Panc1 (cell line): ENCODE measurements around the gene AIG1. TPM values are rescaled to one million over a fixed set of nuclear protein-coding genes. Genes with fewer than 3 reads are reported as not detected.

ENCODE experiments used
- ATAC-seq: fragments of 200-7000 bp; cut with Tn5 transposase; 2 replicates; pipeline ENCODE4 v1.9.1; 2020; ENCODE audit warnings: mild to moderate bottlenecking, moderate library complexity
- BruUV-seq: library from RNA; stranded (reverse); fragments of 400-500 nt; replicated peaks from 2 replicates; lab custom pipeline; 2021; lab: Mats Ljungman, UMichigan
- CTCF ChIA-PET: fragments of 300-600 bp; sonication (Branson Sonifier 250); formaldehyde crosslinking; loops from one replicate; lab custom pipeline; 2022; ENCODE audit warnings: antibody characterized with exemption; lab: Charles Lee
- POLR2A ChIA-PET: fragments of 300-600 bp; sonication (Branson Sonifier 250); formaldehyde crosslinking; loops from one replicate; lab custom pipeline; 2022; ENCODE audit warnings: antibody characterized with exemption; lab: Charles Lee
- DNase-seq: peaks from one replicate; pipeline ENCODE4 v3.0.0-alpha.2; 2010; ENCODE audit warnings: low read depth, low spot score
- H3K27ac ChIP-seq: 2 replicates; pipeline ENCODE4 v1.5.1; 2011; ENCODE audit warnings: mild to moderate bottlenecking, low read length, inconsistent platforms
- H3K27me3 ChIP-seq: fragments of 200-500 bp; sonication (Bioruptor generic); 2 replicates; pipeline ENCODE4 v1.6.0; 2014; ENCODE audit warnings: low read length, inconsistent platforms; ENCODE audit not compliant: control insufficient read depth, insufficient read depth
- H3K36me3 ChIP-seq: fragments of 200-500 bp; sonication (Bioruptor generic); 2 replicates; pipeline ENCODE4 v1.5.1; 2014; ENCODE audit warnings: inconsistent platforms, mild to moderate bottlenecking, low read length, moderate library complexity; ENCODE audit not compliant: control insufficient read depth, insufficient read depth
- H3K4me1 ChIP-seq: 2 replicates; pipeline ENCODE4 v1.5.1; 2011; ENCODE audit warnings: inconsistent platforms, mild to moderate bottlenecking, low read length, moderate library complexity; ENCODE audit not compliant: control insufficient read depth, insufficient read depth
- H3K4me3 ChIP-seq, 2 experiments: 2 replicates each; pipeline ENCODE4 v1.5.1; 2011 to 2012; ENCODE audit warnings: low read depth in 2 of 2, low read length in 2 of 2, mild to moderate bottlenecking in 2 of 2, inconsistent platforms in 1 of 2, moderate library complexity in 1 of 2
- H3K9me3 ChIP-seq: fragments of 200-500 bp; sonication (Bioruptor generic); 2 replicates; pipeline ENCODE4 v1.5.1; 2014; ENCODE audit warnings: low read depth, mild to moderate bottlenecking, inconsistent platforms, low read length, moderate library complexity; ENCODE audit not compliant: control insufficient read depth, insufficient read depth
- POLR2AphosphoS5 ChIP-seq: IDR thresholded peaks from 2 replicates; pipeline ENCODE4 v1.6.1; 2012; ENCODE audit warnings: mild to moderate bottlenecking, low read depth, low read length, moderate library complexity
- REST ChIP-seq, 2 experiments: IDR thresholded peaks; 2 replicates each; pipeline ENCODE4 v1.6.1; 2011 to 2012; ENCODE audit warnings: low read depth in 2 of 2, control low read depth in 1 of 2, low read length in 1 of 2, mild to moderate bottlenecking in 1 of 2, moderate library complexity in 1 of 2; ENCODE audit not compliant: insufficient read depth in 1 of 2
- SIN3A ChIP-seq: IDR thresholded peaks from 2 replicates; pipeline ENCODE4 v1.6.1; 2012; ENCODE audit warnings: low read depth, mild to moderate bottlenecking, low read length, moderate library complexity, borderline replicate concordance; ENCODE audit not compliant: insufficient read depth
- TCF7L2 ChIP-seq: IDR thresholded peaks from 2 replicates; pipeline ENCODE4 v1.6.1; 2011; ENCODE audit warnings: mild to moderate bottlenecking, low read depth, low read length, inconsistent platforms
- in situ Hi-C: cut with HindIII; loops from 2 replicates; pipeline ENCODE4 v1.10.0; 2016; ENCODE audit warnings: low sequenced_read_pairs, low pct_unique_long_range_greater_than_20kb
- intact Hi-C: fragments of 100-400 bp; cut with micrococcal nuclease; formaldehyde crosslinking; loops from one replicate; pipeline ENCODE4 v1.10.0; 2022; ENCODE audit not compliant: unreplicated experiment
- total RNA-seq: library from RNA; stranded (reverse); gene quantifications from one replicate; pipeline ENCODE4 v1.2.1, GENCODE V29; 2021; ENCODE audit not compliant: unreplicated experiment
- TF ChIP-seq, protein P1 (sequence below): fragments of 450-650 bp; IDR thresholded peaks from 2 replicates; pipeline ENCODE4 v1.5.1; 2017; ENCODE audit warnings: mild to moderate bottlenecking

Gene AIG1
- total RNA-seq, 1 experiment from 2014 or later = 23.9 TPM

- DNase-seq = no peak
- ChIA-PET POLR2A (no interaction called here), CTCF (no interaction called here)
- ATAC-seq = no peak
- intact Hi-C loops = no loop called here
- Histone ChIP-seq H3K36me3 (no peaks in the 10 kb centered on the region), H3K9me3 (no peaks in the 10 kb centered on the region), H3K27me3 (0 out of 2 replicates have a peak, but pooled peaks cover 6% of the 10 kb centered on the region), H3K27ac (no peak overlapping the region), H3K4me1 (no peaks in the 10 kb centered on the region; the same call in 1 of the 2 replicates), H3K4me3 (no peak overlapping the region)
- in situ Hi-C loops = no loop called here
- TF ChIP-seq SIN3A (no peak), TCF7L2 (no peak), REST (IDR thresholded peaks at IDR 0.05; ENCODE audit: insufficient read depth in 1 of 2, low read depth in 2 of 2, low read length in 1 of 2) (no peak), POLR2AphosphoS5 (no peak)
- TF ChIP-seq, protein P1, sequence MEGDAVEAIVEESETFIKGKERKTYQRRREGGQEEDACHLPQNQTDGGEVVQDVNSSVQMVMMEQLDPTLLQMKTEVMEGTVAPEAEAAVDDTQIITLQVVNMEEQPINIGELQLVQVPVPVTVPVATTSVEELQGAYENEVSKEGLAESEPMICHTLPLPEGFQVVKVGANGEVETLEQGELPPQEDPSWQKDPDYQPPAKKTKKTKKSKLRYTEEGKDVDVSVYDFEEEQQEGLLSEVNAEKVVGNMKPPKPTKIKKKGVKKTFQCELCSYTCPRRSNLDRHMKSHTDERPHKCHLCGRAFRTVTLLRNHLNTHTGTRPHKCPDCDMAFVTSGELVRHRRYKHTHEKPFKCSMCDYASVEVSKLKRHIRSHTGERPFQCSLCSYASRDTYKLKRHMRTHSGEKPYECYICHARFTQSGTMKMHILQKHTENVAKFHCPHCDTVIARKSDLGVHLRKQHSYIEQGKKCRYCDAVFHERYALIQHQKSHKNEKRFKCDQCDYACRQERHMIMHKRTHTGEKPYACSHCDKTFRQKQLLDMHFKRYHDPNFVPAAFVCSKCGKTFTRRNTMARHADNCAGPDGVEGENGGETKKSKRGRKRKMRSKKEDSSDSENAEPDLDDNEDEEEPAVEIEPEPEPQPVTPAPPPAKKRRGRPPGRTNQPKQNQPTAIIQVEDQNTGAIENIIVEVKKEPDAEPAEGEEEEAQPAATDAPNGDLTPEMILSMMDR = no peak
- no TSS peak for BruUV-seq
Measured at GRCh38 chr6:143054329-143054728, 6.4 kb upstream of the AIG1 start.

- H3K36me3 ChIP-seq = no peaks in the 10 kb centered on the region
- no peak overlapping the region for H3K27ac ChIP-seq
- 0 out of 2 replicates have a peak, but pooled peaks cover 6% of the 10 kb centered on the region for H3K27me3 ChIP-seq
- no TSS peak for BruUV-seq
- DNase-seq (no peak), ATAC-seq (no peak)
- no peak overlapping the region for H3K4me3 ChIP-seq
- in situ Hi-C loops (no loop called here), intact Hi-C loops (no loop called here)
- POLR2A ChIA-PET = no interaction called here
- H3K4me1 ChIP-seq = peaks cover 7% of the 10 kb centered on the region
- no peaks in the 10 kb centered on the region for H3K9me3 ChIP-seq
- no peak for TF ChIP-seq SIN3A
- TF ChIP-seq, protein P1 = no peak
- TF ChIP-seq TCF7L2 = no peak
- no peak for TF ChIP-seq REST (IDR thresholded peaks at IDR 0.05; ENCODE audit: insufficient read depth in 1 of 2, low read depth in 2 of 2, low read length in 1 of 2)
- no peak for TF ChIP-seq POLR2AphosphoS5
- CTCF ChIA-PET = no interaction called here
Measured at GRCh38 chr6:143055213-143055612, 5.5 kb upstream of the AIG1 start.
